ENCODE measurements around the gene ACAN. TPM values are rescaled to one million over a fixed set of nuclear protein-coding genes. Genes with fewer than 3 reads are reported as not detected.

Gene ACAN
- total RNA-seq, 1 experiment from 2014 or later, result 0.50 TPM

DNA sequence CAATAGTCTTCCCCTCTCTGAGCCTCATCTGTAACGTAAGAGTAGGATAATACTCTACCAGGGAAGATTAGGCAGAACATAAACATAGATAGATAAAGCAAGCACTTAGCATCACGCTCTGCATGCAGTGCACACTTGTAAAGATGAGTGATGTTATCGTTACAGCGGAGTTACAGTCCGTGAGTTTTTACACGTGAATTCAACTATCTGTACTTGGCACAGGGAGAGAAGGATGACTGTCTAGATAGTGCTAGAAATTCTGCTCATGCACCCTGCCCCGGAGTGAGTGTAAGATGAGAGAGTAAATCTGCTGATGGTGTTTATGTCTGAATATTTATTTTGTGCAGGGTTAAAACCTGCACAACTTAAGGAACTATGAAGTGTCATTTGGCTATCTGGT, 56.3 kb downstream of the ACAN start:
- no peak overlapping the region for H3K14ac ChIP-seq (ENCODE audit: insufficient read depth, low read length)
- H3T11ph ChIP-seq (ENCODE audit: low read length), result no peak overlapping the region
- peaks cover 3% of the 10 kb centered on the region for H3K9me3 ChIP-seq (ENCODE audit: control insufficient read depth, low read depth, low read length)
- H3K56ac ChIP-seq (ENCODE audit: insufficient read length, low read depth, low read length), result no peak overlapping the region
- H3K23ac ChIP-seq (ENCODE audit: insufficient read length, low read depth, low read length), result no peak overlapping the region
- H2AFZ ChIP-seq (ENCODE audit: low read length), result no peak overlapping the region
- no peaks in the 10 kb centered on the region for H4K20me1 ChIP-seq (ENCODE audit: control insufficient read depth, insufficient read depth, insufficient read length)
- Mint-ChIP-seq H3K27ac (no peak overlapping the region), H3K36me3 (ENCODE audit: insufficient read depth in 1 of 3, low read depth in 3 of 3) (peaks cover 0 to 6% (median 3%) of the 10 kb centered on the region in 3 experiments; a peak in 3 of 7 replicates), H3K4me1 (no peaks in the 10 kb centered on the region), H3K9me3 (peaks cover 6 to 7% of the 10 kb centered on the region in 2 experiments), H3K27me3 (ENCODE audit: low read depth) (peaks cover 25% of the 10 kb centered on the region), H3K4me3 (no peak overlapping the region)
- H2BK15ac ChIP-seq (ENCODE audit: low read depth, low read length), result no peak overlapping the region
- H3K4me1 ChIP-seq (ENCODE audit: insufficient read depth, low read length), result no peaks in the 10 kb centered on the region
- no peak overlapping the region for H2BK12ac ChIP-seq (ENCODE audit: insufficient read length, low read depth, low read length)
- TF ChIP-seq, protein P1, sequence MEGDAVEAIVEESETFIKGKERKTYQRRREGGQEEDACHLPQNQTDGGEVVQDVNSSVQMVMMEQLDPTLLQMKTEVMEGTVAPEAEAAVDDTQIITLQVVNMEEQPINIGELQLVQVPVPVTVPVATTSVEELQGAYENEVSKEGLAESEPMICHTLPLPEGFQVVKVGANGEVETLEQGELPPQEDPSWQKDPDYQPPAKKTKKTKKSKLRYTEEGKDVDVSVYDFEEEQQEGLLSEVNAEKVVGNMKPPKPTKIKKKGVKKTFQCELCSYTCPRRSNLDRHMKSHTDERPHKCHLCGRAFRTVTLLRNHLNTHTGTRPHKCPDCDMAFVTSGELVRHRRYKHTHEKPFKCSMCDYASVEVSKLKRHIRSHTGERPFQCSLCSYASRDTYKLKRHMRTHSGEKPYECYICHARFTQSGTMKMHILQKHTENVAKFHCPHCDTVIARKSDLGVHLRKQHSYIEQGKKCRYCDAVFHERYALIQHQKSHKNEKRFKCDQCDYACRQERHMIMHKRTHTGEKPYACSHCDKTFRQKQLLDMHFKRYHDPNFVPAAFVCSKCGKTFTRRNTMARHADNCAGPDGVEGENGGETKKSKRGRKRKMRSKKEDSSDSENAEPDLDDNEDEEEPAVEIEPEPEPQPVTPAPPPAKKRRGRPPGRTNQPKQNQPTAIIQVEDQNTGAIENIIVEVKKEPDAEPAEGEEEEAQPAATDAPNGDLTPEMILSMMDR (conservative IDR thresholded peaks at IDR 0.05), result no peak
- H3K23me2 ChIP-seq (ENCODE audit: insufficient read length, low read depth, low read length, poor library complexity, severe bottlenecking), result no peaks in the 10 kb centered on the region
- no peak for DNase-seq
- H4K8ac ChIP-seq (replicated peaks; ENCODE audit: insufficient read length, low read depth, low read length), result no peak overlapping the region
- WGBS (ENCODE audit: extremely low coverage, insufficient read length, low lambda C conversion rate), result no CpG with 5 or more reads among the region's 7 CpGs
- no peak overlapping the region for H3K4me2 ChIP-seq (ENCODE audit: insufficient read depth, insufficient read length, low read length)
- no peaks in the 10 kb centered on the region for H3K27me3 ChIP-seq (ENCODE audit: insufficient read depth, low read length)
- no peak overlapping the region for H2BK120ac ChIP-seq (ENCODE audit: low read depth, low read length, poor library complexity, severe bottlenecking)
- H2BK20ac ChIP-seq (ENCODE audit: low read depth, low read length, poor library complexity, severe bottlenecking), result no peak overlapping the region
- H3K79me1 ChIP-seq (ENCODE audit: insufficient read depth, low read depth, low read length, poor library complexity, severe bottlenecking), result no peaks in the 10 kb centered on the region
- H2AK5ac ChIP-seq (ENCODE audit: insufficient read length, low read length), result no peak overlapping the region
- no peak overlapping the region for H3K27ac ChIP-seq (ENCODE audit: insufficient read length, low read depth, low read length)
- no peak overlapping the region for H3K18ac ChIP-seq (ENCODE audit: insufficient read length, low read depth, low read length)
- H3K4ac ChIP-seq (ENCODE audit: low read depth, low read length), result no peak overlapping the region
- no peak overlapping the region for H4K5ac ChIP-seq (ENCODE audit: insufficient read length, low read depth, low read length)
- no peaks in the 10 kb centered on the region for H3K79me2 ChIP-seq (ENCODE audit: insufficient read depth, low read length)
- H3K9ac ChIP-seq (ENCODE audit: extremely low read depth, insufficient read length, low read length), result no peak overlapping the region
- no peak overlapping the region for H2BK5ac ChIP-seq (ENCODE audit: insufficient read length, low read length)
- no peak overlapping the region for H4K91ac ChIP-seq (ENCODE audit: insufficient read length, low read depth, low read length)
